AG09319 (cell line): Measurements from ENCODE around the gene KLK8.

Experiments
- DNase-seq: peaks from one replicate; pipeline ENCODE4 v3.0.0-alpha.2; 2010; ENCODE audit warnings: low read depth; ENCODE audit errors: extremely low read depth
- CTCF ChIP-seq: IDR thresholded peaks from 2 replicates; pipeline ENCODE4 v1.5.1; 2011; ENCODE audit warnings: low read depth, mild to moderate bottlenecking, inconsistent platforms, low read length, moderate library complexity

Gene KLK8

GRCh38 chr19:51025809-51026553 is 24.6 kb upstream of the KLK8 start:
- no peak for TF ChIP-seq CTCF
- no peak for DNase-seq

- no peak for TF ChIP-seq CTCF
- no peak for DNase-seq
Observed at GRCh38 chr19:51025401-51025800, 24.0 kb upstream of the KLK8 start.

- no peak for TF ChIP-seq CTCF
- DNase-seq = no peak
Observed at GRCh38 chr19:51024924-51025323, 23.5 kb upstream of the KLK8 start.

- TF ChIP-seq CTCF = no peak
- DNase-seq = no peak
Observed at GRCh38 chr19:51023946-51024345, 22.5 kb upstream of the KLK8 start.

- no peak for DNase-seq
- TF ChIP-seq CTCF = no peak
Observed at GRCh38 chr19:51022526-51022925, 21.1 kb upstream of the KLK8 start.

GRCh38 chr19:51020988-51021651 is 19.7 kb upstream of the KLK8 start:
- peak; percentile 48 for TF ChIP-seq CTCF
- no peak for DNase-seq

- DNase-seq = no peak
- no peak for TF ChIP-seq CTCF
Observed at GRCh38 chr19:51019544-51019925, 18.1 kb upstream of the KLK8 start, which contains the start of gene KLK10. Gene KLK10, minus strand, starts transcription at chr19:51019709. Its CDS starts 579 bp downstream, at chr19:51019130.
